DMS114 treated with DMSO at 0.1 percent for 48 hours (cell line): ENCODE results near the gene KY.

Source experiments
- DNase-seq: peaks from one replicate; lab custom pipeline; 2025; ENCODE audit not compliant: unreplicated experiment; lab: John Stamatoyannopoulos, UW

Gene KY

GRCh38 chr3:134564991-134565390, 85.8 kb downstream of the KY start:
- no peak for DNase-seq

GRCh38 chr3:134563601-134564000, 87.2 kb downstream of the KY start:
- no peak for DNase-seq

- DNase-seq: no peak
Measured at GRCh38 chr3:134562055-134562454, 88.8 kb downstream of the KY start.

- no peak for DNase-seq
Measured at GRCh38 chr3:134559591-134559990, 91.2 kb downstream of the KY start.
